K562 (cell line): ENCODE data around the gene HINT2. TPM values are rescaled to one million over a fixed set of nuclear protein-coding genes. Genes with fewer than 3 reads are reported as not detected.

Experiments used
- CREM ChIP-seq: IDR thresholded peaks from 2 replicates; pipeline ENCODE4 v1.6.1; 2014; ENCODE audit warnings: antibody characterized with exemption, low read depth
- IRF2 ChIP-seq: sonication (generic); formaldehyde crosslinking; IDR thresholded peaks from 2 replicates; pipeline ENCODE4 v1.8.1; 2022; ENCODE audit warnings: mild to moderate bottlenecking, missing genetic modification reagents
- PCBP1 ChIP-seq: fragments of 200-400 bp; formaldehyde crosslinking; IDR thresholded peaks from 2 replicates; pipeline ENCODE4 v1.6.1; 2018; ENCODE audit warnings: mild to moderate bottlenecking, low read depth, low read length; ENCODE audit not compliant: poor library complexity, severe bottlenecking
- RBM22 ChIP-seq: fragments of 200-400 bp; formaldehyde crosslinking; IDR thresholded peaks from 2 replicates; pipeline ENCODE4 v1.6.1; 2018; ENCODE audit warnings: low read length, low read depth; ENCODE audit not compliant: poor library complexity, severe bottlenecking
- SREBF2 ChIP-seq: sonication (generic); formaldehyde crosslinking; IDR thresholded peaks from 2 replicates; pipeline ENCODE4 v1.4.0; 2020; ENCODE audit warnings: mild to moderate bottlenecking, missing genetic modification reagents
- ZC3H8 ChIP-seq: fragments of 450-650 bp; IDR thresholded peaks from 2 replicates; pipeline ENCODE4 v1.6.1; 2017
- ZNF165 ChIP-seq: fragments of 250-450 bp; sonication (Bioruptor Pico); IDR thresholded peaks from 2 replicates; pipeline ENCODE4 v1.4.0; 2020; ENCODE audit warnings: borderline replicate concordance
- ZNF395 ChIP-seq: fragments of 200-800 bp; sonication (Bioruptor generic); IDR thresholded peaks from 2 replicates; pipeline ENCODE4 v1.6.1; 2017; ENCODE audit warnings: missing genetic modification characterization, missing compliant biosample characterization
- polyA plus RNA-seq, 8 experiments: library from polyadenylated mRNA; depleted of rRNA in 4 of 8; stranded (reverse) in 5 of 8; unstranded in 3 of 8; fragments of >200 nt; fragmentation: Nextera tagmentation in 2 of 8; fragmentation: Illumina TruSeq in 1 of 8; extraction: Ambion mirVana in 2 of 8; extraction: Trizol in 1 of 8; gene quantifications; 2 replicates each; pipeline versions ENCODE4 v1.2.1 to v1.2.3, GENCODE V29; 2011 to 2014; ENCODE audit warnings: inconsistent platforms in 1 of 8, missing spikeins in 1 of 8
- total RNA-seq, 7 experiments: library from RNA; depleted of rRNA in 6 of 7; stranded (reverse); fragments of >200 nt in 6 of 7; fragmentation: Illumina TruSeq in 2 of 7; extraction: Trizol in 2 of 7; gene quantifications; 2 replicates each; pipeline versions ENCODE4 v1.2.1 to v1.2.3, GENCODE V29; 2011 to 2021; ENCODE audit warnings: low replicate concordance in 1 of 7
- TF ChIP-seq, protein P1 (sequence below): sonication (generic); formaldehyde crosslinking; IDR thresholded peaks from 2 replicates; pipeline ENCODE4 v1.9.0; 2022; ENCODE audit warnings: mild to moderate bottlenecking, missing genetic modification reagents
- TF ChIP-seq, protein P2 (sequence below): fragments of 450-650 bp; IDR thresholded peaks from 2 replicates; pipeline ENCODE4 v1.6.1; 2016; ENCODE audit warnings: borderline replicate concordance
- TF ChIP-seq, protein P3 (sequence below): fragments of 250-450 bp; sonication (Bioruptor Pico); IDR thresholded peaks from 2 replicates; pipeline ENCODE4 v1.9.0; 2021; ENCODE audit warnings: mild to moderate bottlenecking, inconsistent platforms

The HINT2 gene
- total and polyA plus RNA-seq, 9 of the 15 experiments (the other 6 are each of a cell fraction or from before 2014, with no cell fraction given): 5.6 to 44.1 (median 27.9) TPM

GRCh38 chr9:35810122-35810521 is 4.7 kb downstream of the HINT2 start (continued):
- TF ChIP-seq ZNF165 (no peak), CREM (no peak), IRF2 (CRISPR knock-in tag) (no peak), RBM22 (no peak), SREBF2 (CRISPR knock-in tag) (no peak), ZNF395 (CRISPR knock-in tag) (no peak), ZC3H8 (no peak), PCBP1 (no peak)
- TF ChIP-seq, protein P1, sequence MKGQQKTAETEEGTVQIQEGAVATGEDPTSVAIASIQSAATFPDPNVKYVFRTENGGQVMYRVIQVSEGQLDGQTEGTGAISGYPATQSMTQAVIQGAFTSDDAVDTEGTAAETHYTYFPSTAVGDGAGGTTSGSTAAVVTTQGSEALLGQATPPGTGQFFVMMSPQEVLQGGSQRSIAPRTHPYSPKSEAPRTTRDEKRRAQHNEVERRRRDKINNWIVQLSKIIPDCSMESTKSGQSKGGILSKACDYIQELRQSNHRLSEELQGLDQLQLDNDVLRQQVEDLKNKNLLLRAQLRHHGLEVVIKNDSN (CRISPR knock-in tag): no peak
- TF ChIP-seq, protein P2, sequence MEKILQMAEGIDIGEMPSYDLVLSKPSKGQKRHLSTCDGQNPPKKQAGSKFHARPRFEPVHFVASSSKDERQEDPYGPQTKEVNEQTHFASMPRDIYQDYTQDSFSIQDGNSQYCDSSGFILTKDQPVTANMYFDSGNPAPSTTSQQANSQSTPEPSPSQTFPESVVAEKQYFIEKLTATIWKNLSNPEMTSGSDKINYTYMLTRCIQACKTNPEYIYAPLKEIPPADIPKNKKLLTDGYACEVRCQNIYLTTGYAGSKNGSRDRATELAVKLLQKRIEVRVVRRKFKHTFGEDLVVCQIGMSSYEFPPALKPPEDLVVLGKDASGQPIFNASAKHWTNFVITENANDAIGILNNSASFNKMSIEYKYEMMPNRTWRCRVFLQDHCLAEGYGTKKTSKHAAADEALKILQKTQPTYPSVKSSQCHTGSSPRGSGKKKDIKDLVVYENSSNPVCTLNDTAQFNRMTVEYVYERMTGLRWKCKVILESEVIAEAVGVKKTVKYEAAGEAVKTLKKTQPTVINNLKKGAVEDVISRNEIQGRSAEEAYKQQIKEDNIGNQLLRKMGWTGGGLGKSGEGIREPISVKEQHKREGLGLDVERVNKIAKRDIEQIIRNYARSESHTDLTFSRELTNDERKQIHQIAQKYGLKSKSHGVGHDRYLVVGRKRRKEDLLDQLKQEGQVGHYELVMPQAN: no peak
- TF ChIP-seq, protein P3, sequence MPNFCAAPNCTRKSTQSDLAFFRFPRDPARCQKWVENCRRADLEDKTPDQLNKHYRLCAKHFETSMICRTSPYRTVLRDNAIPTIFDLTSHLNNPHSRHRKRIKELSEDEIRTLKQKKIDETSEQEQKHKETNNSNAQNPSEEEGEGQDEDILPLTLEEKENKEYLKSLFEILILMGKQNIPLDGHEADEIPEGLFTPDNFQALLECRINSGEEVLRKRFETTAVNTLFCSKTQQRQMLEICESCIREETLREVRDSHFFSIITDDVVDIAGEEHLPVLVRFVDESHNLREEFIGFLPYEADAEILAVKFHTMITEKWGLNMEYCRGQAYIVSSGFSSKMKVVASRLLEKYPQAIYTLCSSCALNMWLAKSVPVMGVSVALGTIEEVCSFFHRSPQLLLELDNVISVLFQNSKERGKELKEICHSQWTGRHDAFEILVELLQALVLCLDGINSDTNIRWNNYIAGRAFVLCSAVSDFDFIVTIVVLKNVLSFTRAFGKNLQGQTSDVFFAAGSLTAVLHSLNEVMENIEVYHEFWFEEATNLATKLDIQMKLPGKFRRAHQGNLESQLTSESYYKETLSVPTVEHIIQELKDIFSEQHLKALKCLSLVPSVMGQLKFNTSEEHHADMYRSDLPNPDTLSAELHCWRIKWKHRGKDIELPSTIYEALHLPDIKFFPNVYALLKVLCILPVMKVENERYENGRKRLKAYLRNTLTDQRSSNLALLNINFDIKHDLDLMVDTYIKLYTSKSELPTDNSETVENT (CRISPR knock-in tag): no peak
